GM18873 (cell line): Measurements from ENCODE around the gene PEX6.
A peak's percentile ranks its signal among the peaks of the same experiment; 100 is the strongest.

ENCODE experiments used
- ATAC-seq: cut with Tn5 transposase; IDR thresholded peaks from one replicate; pipeline ENCODE4 v1.9.1; 2021; ENCODE audit warnings: mild to moderate bottlenecking, moderate library complexity, moderate number of reproducible peaks; ENCODE audit not compliant: unreplicated experiment, low FRiP score

Gene PEX6, protein sequence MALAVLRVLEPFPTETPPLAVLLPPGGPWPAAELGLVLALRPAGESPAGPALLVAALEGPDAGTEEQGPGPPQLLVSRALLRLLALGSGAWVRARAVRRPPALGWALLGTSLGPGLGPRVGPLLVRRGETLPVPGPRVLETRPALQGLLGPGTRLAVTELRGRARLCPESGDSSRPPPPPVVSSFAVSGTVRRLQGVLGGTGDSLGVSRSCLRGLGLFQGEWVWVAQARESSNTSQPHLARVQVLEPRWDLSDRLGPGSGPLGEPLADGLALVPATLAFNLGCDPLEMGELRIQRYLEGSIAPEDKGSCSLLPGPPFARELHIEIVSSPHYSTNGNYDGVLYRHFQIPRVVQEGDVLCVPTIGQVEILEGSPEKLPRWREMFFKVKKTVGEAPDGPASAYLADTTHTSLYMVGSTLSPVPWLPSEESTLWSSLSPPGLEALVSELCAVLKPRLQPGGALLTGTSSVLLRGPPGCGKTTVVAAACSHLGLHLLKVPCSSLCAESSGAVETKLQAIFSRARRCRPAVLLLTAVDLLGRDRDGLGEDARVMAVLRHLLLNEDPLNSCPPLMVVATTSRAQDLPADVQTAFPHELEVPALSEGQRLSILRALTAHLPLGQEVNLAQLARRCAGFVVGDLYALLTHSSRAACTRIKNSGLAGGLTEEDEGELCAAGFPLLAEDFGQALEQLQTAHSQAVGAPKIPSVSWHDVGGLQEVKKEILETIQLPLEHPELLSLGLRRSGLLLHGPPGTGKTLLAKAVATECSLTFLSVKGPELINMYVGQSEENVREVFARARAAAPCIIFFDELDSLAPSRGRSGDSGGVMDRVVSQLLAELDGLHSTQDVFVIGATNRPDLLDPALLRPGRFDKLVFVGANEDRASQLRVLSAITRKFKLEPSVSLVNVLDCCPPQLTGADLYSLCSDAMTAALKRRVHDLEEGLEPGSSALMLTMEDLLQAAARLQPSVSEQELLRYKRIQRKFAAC

DNA sequence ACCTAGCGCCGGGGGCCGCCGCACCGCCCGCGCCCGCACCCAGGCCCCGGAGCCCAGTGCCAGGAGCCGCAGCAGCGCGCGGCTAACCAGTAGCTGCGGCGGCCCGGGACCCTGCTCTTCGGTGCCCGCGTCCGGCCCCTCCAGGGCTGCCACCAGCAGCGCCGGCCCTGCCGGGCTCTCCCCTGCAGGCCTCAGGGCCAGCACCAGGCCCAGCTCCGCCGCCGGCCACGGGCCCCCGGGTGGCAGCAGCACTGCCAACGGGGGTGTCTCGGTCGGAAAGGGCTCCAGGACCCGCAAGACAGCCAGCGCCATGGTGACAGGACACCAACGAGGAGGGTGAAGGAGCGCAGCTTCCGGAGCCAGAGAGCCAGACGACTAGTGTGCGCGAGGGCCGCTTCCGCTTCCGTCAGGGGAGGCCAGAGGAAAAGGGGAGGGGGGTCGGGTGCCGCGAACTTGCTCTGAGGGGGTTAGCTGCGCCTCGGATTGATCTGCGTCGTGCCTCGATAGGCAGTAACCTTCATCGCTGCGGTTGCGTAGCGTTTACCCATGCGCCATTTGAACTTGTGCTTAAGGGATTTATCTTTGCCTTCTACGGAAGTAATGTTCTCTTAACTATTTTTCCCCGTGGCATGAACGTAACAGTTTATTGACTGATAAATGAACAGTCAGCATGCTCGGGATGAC is at the start of gene PEX6:
PEX6 (minus strand) TSS at position 343 of the 684 bp plus-strand sequence; CDS start at position 312, 31 bp downstream.
- peak; percentile 82 for ATAC-seq

DNA sequence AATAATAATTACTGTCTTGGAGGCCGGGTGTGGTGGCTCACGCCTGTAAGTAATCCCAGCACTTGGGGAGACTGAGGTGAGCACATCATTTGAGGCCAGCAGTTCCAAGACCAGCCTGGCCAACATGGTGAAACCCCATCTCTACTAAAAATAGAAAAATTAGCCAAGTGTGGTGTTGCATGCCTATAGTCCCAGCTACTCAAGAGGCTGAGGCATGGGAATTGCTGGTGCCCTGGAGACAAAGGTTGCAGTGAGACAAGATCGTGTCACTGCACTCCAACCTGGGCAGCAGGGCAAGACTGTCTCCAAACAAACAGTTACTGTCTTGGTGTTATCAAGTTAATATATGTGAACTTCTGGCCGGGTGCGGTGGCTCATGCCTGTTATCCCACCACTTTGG is 47.4 kb upstream of the PEX6 start:
- no peak for ATAC-seq

DNA sequence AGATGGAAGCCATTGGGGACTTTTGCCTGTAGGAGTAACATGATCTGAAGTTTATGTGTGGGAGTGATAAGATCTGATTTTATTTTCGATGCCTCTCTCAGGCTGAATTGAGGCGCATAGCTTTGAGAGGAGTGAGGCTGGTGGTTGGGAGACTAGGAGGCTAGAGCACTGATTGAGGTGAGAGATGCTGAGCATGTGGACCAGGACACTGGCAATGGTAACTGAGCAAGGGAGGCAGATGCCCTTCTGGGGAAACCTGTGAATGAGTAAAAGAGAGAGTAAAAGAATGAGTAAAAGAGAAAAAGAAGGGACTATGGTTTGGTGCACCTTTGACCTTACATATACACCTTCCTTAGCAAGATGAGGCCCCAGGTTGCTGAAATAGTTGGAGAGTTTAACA is 45.5 kb upstream of the PEX6 start:
- no peak for ATAC-seq

DNA sequence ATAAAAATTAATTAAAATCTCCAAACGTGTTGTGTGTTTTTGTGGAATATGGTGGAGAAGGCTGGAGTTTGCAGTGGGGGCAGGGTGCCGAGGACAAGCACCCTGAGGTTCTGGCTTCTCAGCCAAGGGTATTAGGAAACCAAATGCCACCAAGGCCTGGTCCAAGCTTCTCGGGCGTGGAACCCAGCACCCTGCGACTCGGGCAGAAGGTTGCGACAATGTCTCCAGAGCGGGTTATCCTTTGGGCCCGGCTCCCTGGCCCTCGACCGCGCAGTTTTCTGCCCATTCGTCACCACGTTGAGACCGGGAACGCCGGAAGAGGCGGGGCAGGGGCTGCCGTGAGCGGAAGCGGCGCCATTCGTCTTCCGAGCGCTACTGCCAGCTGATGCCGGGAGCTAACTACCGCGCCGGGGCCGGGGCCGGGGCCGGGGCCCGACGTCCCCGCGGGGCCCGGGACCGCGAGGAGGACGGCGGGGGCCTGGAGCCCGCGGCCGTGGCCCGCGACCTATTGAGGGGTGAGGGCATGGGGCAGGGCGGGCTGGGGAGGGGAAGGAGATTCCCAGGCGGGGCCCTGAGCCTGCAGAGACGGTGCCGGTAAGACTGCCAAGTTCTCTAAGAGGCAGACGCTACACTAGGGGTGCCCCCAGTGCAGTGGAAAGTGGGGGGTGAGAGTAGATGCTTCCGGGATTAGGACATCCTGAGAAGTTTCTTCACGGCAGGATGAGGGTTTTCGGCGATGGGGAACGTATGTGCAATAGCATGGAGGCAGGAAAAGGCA is 42.5 kb upstream of the PEX6 start, which contains the start of gene RRP36:
RRP36 (plus strand) TSS at position 354 of the 778 bp plus-strand sequence; CDS start at position 386, 32 bp downstream.
- ATAC-seq, result no peak

DNA sequence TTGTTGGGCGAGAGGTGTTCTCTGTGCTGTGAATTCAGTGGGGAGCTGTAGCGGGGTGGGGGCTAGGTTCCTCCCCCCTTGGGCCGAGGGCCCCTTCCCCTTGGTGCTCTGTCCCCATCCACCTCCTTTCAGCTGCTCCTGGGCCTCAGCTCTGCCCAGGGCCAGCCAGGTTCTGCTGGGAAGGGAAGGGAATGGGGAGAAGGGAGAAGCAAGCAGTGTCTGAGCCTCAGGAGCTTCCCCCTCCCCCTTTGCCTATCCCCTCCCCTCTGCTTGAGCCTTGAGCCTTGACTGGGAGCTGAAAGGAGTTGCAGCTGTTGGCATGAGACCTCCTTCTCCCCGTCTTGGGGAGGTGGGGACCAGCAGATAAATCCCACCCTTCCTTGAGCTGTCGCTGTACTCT is 41.9 kb upstream of the PEX6 start:
- no peak for ATAC-seq

DNA sequence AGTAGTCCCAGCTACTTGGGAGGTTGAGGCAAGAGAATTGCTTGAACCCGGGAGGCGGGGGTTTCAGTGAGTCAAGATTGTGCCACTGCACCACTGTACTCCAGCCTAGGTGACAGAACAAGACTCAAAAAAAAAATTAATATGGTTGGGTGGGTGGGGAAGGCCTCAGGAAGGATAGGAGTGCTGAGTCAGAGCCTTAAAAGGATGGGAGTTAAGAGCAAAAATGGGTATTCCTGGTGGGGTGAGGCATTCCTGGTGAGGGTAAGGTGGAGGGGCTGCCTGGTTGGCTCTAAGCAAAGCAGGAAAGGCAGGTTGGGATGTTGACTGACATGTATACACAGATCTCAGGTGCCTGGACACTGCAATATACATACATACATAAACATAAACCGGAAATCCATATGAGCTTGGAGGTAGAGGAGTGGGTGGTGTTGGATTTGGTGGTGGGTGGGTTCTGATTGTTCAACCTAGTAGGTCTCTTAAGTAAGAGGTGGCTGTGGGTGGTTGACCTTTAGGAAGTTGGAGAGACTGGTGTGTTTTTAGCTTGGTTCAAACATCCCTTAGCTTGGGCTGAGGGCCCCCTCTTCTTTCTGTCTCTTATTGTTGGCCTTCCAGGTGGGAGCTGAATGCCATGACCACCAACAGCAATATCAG is 41.2 kb upstream of the PEX6 start:
- no peak for ATAC-seq

DNA sequence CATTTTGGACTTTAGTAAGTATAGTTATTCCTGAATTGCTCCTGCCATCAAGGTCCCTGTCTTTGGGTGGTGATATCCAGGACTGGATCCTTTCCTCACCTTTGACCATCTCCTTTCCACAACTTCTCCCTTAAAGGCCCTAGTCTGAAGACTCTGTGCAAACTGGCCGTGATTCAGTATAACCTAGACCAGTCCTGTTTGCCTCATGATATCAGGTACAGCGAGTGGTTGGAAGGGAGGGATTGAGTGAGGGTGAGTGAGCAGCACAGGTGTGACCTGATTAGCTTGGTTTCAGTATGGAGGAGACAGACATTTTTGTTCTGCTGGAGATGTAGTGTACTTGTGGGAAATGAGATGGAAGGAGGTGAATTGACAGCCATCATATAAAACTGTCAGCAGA is 40.2 kb upstream of the PEX6 start:
- ATAC-seq, result no peak

DNA sequence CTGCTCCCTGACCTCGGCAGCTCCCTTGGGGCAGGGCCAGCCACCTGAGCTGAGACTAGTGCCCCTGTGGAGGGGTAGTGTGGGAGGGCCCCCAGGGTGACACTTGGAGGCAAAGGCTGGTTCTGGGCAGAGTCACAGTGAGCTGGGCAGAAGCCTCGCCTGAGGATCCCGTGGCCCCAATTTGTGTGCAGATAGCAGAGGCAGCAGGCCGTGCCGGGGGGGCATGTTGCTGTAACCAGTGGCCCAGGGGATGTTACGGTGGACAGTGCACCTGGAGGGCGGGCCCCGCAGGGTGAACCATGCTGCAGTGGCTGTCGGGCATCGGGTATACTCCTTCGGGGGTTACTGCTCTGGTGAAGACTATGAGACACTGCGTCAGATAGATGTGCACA is 38.0 kb upstream of the PEX6 start:
- ATAC-seq, result no peak

DNA sequence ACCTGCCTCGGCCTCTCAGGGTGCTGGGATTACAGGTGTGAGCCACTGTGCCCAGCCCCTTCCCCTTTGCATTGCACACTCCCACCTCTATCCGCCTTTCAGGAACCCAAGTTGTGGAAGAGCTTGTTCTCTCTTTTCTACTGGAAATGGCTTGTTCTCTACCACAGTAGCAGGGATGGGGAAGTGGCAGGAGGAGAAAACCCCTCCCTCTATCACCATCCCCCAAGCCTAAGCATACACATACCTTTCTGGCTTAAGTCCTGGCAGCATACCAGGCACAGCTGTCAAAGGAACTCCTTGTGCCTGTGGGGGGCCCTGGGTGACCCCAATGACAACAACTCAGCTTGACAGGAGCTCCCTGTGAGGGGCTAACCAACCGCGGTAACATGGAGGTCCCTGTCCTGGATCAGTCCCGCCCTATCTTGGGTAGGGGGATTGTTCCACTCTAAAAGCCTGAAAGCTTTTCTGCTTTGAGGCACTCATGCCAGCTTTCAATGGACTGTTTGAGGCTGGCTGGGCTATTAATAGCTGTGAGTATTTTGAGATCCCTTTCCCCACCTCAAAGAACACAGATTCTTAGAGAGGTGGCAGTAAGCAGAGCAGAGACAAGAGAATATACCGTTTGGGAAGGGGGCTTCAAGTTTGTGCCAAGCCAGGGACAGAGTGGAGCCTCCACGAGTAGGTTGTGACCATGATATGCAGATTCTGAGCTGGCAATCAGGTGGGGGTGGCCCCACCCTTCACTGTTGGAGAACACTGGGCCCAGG is 37.4 kb upstream of the PEX6 start:
- no peak for ATAC-seq

DNA sequence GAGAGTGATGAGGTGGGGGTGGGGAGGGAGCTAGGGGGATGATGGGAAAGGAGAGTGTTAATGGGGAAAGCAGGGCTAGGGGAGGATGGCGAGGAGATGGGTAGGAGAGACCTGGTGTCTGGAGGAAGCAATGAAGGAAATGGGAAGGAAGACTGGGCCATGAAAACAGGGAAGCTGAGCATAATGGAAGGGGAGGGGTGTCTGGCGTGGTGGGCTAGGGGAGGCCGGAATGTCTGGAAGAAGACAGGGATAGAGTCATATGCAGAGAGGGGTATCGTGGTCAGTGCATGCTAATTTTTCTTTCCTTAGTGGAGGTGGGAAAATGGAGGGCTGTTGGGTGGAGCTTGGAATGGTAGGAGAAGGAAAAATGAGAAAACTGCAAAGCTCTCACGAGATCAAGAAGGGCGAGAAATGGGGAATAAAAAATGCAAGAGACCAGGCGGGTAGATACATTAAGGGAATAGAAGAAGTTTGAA is 35.5 kb upstream of the PEX6 start:
- no peak for ATAC-seq

DNA sequence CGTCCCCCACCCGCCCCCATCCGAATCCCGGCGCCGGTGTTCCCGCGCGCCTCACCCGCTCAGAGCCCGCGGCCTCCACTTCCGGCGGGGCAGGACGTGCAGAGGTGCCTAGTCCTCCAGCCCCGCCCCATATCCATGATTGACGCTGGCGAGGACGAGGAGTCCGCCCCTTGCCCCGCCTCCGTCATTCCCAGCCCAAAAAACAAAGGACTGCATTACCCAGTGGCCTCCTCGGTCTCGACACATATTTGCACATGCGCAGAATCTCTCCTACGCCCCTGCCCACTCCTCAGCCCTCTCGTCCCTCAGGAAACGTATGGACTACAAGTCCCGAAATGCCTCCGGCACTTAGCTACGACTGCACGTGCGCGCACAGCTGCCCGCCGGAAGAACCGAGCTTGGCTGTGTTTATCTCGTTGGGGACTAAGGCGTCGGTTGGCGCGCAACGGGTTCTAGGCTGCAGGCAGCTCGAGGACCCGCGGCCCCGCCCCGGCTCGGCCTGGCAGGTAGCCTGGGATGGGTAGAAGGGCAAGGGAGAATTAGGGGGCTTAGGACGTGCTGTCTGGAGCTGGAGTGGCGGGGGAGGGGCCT is 35.0 kb upstream of the PEX6 start, which contains the start of the genes KLHDC3 and MEA1:
KLHDC3 (plus strand) TSS at position 407 of the 591 bp plus-strand sequence. CDS start 2,944 bp downstream, outside the sequence.
MEA1 (minus strand) TSS at position 104 of the 591 bp plus-strand sequence. CDS start 133 bp downstream, outside the sequence.
- peak; percentile 94 for ATAC-seq

DNA sequence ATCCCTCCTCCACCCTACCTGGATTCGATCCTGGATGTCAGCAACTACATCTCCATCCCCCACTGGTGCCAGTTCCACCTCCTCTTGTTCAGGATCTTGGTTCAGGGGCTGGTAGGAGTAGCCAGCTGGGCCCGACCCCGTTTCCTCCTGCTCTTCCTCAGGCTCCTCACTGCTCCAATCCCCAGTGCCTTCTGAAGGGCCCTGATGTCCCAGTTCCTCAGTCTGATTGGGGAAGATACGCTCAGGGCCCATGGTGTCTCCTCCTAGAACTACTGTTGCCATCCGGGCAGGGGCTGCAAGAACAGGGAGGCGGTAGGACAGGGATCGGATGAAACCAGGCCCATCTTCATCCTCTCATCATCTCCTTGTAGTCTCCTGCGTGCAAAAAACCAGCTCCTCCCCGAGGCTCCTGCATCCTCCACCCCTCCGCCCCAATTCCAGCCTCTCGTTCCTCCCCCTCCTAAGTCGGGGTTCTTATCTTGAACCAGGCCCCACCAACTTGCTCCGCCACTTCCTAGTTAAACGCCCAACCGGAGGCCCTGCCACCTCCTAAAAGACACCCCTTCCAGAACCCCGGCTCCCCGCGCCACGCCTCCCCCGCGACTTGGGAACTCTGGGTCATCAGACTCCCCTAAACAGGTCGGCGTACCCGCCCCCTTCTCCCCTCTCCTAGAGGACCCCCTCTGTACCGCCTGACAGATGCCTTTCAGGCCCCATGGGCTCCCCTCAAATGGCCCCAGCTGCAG is 34.3 kb upstream of the PEX6 start:
- ATAC-seq, result no peak

DNA sequence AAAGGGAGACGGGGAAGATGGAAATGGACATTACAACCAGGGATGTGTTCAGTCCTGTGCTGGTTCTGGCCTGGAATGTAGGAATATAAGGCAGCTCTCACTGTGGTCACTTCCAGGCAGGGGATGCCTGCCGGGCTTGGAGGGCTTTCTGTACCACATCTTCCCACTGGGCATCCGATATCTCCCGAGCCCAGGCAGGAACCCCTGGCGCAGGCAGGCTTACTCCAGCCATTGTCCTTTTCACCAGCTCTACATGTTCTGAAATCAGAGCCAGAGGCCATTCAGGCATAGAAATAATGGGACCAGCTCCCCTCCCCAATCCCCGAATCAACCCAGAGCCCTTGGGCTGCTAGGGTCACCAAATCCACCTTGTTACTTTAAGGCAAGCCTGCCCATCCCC is 33.4 kb upstream of the PEX6 start:
- ATAC-seq, result no peak

DNA sequence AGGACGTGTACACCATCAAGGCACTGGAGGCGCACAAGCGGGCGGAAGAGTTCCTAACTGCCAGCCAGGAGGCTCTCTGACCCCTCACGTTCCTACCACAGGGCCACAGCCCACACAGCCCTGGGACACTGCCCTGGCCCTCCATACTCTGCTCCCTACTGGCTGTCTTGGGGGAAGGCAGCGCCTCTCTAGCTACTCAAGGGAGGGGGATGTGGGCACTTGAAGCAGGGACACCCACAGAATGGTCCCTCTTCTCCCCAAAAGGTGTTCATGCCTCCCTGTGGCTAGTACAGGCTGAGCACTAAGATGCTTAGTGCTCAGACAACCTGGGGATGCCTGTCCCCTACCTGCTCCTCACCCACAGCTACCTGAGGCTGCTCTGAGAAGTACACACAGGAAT is 32.2 kb upstream of the PEX6 start:
- no peak for ATAC-seq

DNA sequence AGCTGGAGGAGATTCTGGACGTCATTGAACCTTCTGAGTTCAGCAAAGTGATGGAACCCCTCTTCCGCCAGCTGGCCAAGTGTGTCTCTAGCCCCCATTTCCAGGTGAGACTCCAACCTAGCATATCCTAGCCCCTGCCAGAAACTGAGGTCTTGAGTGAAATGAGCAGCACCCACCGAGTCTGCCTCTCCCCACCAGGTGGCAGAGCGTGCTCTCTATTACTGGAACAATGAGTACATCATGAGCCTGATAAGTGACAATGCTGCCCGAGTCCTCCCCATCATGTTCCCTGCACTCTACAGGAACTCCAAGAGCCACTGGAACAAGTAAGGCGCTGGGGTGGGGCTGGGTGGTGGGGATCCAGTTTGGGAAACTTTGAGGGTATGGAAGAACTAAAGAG is 30.1 kb upstream of the PEX6 start:
- no peak for ATAC-seq

DNA sequence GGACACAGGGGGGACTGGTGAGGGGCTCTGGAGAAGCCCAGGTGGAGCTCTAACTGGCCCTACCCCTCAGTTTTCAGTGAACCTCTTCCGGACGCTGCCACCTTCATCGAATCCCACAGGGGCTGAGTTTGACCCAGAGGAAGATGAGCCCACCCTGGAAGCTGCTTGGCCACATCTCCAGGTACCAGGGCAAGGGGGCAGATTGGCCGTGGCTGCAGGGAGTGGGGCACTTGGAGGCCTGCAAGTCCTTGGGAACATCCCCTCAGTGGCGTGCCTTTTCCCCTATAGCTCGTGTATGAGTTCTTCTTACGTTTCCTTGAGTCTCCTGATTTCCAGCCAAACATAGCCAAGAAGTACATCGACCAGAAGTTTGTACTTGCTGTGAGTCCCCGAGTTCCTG is 28.1 kb upstream of the PEX6 start:
- ATAC-seq, result no peak

DNA sequence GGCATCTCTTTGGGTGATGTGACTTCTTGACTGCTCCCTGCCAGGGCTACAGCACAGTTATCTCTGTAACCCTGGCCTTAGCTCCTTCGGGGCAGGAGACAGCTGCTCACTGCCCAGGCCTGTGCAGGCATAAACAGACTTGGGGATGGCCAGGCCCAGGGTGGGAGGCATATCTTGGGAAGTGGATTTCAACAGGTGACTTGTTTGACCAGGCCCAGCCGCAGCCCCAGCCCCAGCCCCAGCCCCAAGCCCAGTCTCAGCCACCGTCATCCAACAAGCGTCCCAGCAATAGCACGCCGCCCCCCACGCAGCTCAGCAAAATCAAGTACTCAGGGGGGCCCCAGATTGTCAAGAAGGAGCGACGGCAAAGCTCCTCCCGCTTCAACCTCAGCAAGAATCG is 27.3 kb upstream of the PEX6 start:
- ATAC-seq, result no peak
